GM12801 (cell line): Measurements from ENCODE around the gene NKX1-2.

ENCODE experiments used
- TF ChIP-seq, protein P1 (sequence below): IDR thresholded peaks from one replicate; pipeline ENCODE4 v1.5.1; 2011; ENCODE audit warnings: control low read depth; ENCODE audit not compliant: insufficient read length; ENCODE audit errors: extremely low read depth

The NKX1-2 gene

DNA sequence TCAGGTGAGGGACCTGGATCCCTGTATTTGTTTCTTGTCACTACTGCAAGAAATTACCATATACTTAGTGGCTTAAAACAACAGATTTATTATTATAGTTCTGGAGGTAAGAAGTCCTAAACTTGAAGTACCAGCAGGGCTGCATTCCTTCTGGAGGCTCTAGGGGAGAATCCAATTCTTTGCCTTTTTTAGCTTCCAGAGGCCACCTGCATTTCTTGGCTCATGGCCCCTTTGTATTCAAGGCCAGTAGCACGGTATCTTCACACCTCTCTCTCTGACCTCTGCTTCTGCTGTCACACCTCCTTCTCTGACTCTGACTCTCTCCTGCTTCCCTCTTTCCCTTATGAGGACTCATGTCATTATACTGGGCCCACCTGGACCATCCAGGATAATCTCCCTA is 9.6 kb upstream of the NKX1-2 start:
- TF ChIP-seq, protein P1, sequence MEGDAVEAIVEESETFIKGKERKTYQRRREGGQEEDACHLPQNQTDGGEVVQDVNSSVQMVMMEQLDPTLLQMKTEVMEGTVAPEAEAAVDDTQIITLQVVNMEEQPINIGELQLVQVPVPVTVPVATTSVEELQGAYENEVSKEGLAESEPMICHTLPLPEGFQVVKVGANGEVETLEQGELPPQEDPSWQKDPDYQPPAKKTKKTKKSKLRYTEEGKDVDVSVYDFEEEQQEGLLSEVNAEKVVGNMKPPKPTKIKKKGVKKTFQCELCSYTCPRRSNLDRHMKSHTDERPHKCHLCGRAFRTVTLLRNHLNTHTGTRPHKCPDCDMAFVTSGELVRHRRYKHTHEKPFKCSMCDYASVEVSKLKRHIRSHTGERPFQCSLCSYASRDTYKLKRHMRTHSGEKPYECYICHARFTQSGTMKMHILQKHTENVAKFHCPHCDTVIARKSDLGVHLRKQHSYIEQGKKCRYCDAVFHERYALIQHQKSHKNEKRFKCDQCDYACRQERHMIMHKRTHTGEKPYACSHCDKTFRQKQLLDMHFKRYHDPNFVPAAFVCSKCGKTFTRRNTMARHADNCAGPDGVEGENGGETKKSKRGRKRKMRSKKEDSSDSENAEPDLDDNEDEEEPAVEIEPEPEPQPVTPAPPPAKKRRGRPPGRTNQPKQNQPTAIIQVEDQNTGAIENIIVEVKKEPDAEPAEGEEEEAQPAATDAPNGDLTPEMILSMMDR: no peak

DNA sequence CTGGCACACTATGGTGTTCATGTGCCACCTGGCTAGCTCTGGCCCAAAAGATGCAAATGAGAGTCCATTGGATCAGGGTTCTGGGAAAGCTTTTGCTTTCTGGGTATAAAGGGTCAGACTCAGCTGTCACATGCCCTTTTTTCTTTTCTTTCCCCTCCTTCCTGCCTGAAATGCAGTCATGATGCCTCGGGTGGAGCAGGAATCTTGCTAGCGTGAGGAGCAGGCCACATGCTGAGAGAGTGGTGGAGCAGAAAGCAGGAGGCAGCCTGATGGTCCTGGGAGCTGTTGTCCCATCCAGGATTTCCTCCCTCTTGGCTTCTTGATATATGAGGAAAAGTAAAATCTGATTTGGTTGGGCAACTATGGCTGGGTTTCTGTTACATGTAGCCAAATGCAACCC is 9.1 kb upstream of the NKX1-2 start:
- TF ChIP-seq, protein P1: no peak

DNA sequence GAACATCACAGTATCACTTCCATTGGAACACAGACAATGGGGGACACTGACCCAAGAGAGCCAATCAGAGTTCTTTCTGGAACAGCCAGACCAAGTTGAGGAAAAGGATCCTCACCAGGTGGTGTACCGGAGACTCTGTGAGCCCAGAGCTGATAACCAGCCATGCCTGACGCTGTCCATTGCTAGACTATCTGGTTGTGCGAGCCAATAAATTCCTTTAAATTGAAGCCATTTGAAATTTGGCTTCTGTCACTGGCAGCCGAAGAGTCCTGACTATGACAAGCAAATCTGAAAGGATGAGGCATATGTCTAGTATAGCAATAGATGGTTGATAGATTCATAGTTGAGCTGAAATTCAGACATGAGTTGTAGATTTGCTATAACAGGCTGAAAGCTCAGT is 8.6 kb upstream of the NKX1-2 start:
- TF ChIP-seq, protein P1: no peak

DNA sequence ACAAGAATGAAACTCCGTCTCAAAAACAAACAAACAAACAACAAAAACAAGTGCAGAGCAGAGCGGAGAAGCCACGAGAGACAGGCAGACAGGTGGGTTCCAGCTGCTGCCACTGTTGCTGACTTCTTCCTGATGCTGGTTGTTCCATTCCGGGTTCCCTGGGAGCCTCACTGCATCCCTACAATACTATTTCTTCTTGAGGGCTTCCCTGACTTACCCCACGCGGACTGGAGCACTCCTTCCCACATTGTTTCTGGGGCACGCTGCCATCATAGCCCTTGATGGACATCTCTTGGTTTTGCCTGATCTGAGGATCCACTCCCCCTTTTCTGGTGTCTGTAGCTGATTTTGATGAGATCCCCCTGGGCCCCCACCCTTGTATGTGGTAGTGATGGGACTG is 5.6 kb upstream of the NKX1-2 start:
- TF ChIP-seq, protein P1: no peak

DNA sequence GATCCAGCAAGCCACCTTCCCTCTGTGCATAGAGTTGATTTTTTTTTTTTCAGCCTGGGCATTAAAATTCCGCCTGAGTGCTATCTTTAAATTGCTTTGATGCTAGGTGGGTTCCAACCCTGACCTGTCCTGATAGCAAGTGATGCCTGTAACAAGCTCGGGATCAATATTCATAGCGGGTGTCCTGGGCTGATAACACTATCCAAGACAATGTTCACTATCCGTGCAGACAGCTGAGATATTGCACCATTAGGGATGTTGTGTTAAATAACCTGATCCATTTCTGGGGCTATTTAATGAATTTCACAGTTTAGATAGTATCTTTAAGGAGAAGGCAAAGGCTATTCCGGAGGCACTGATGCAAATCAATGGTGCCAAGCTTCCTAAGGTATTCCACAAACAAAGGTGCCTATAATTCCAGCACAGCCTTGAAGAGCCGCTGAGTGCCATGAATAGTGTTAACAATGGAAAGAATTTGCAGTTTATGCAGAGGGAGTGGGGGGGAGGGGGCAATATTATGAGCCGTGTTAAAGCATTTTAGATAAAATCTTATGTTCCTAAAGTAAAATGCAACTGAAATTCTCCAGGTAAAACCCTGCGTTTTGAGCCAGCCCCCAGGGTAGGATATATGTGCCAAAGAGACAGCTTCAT is 4.2 kb upstream of the NKX1-2 start:
- TF ChIP-seq, protein P1: no peak

DNA sequence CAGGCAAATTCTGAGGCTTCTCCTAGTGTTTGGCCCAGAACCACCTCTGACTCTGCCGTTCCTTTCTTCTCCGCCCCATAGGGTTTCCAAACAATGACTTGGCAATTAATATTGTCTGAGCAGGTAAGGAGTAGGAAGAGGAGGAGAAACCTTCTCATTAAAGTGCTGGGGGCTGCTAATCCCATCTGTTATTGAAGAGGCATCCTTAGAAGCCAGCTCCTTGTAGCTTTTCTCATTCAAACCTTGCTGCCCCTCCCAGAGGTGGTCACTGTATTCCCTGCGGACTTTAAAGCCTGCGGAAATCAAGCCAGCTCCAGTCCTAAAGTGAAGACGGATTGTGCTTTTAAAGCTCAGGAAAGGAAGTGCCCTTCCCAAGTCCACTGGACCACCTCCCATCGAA is 1.4 kb upstream of the NKX1-2 start:
- TF ChIP-seq, protein P1: no peak

DNA sequence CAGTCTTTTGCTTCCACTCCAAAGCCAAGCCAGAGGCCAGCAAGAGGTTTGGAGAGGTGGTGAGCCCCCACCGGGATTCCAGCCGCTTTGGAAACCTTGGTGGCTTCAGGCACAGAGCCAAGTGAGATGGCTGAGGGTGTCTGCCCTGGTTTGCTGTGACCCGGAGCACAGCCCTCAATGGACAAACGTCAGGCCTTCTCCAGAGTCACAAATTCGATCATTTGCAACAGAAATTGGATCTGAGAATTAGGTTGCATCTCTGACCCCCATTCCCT is 885 bp upstream of the NKX1-2 start:
- TF ChIP-seq, protein P1: no peak
